A673 (cell line): ENCODE data around the gene CX3CR1.

Experiments
- EZH2 ChIP-seq: fragments of 200-600 bp; sonication (generic); IDR thresholded peaks from 2 replicates; pipeline ENCODE4 v1.6.1; 2017; ENCODE audit warnings: borderline replicate concordance, low read depth, mild to moderate bottlenecking, mixed read lengths, antibody characterized with exemption, low read length; ENCODE audit not compliant: poor library complexity, severe bottlenecking
- TF ChIP-seq, protein P1 (sequence below): fragments of 300-800, 200-600 bp; sonication (generic); conservative IDR thresholded peaks from 2 replicates; pipeline ENCODE4 v1.5.1; 2017; ENCODE audit warnings: low read depth, mild to moderate bottlenecking, antibody characterized with exemption, low read length, moderate library complexity, mixed read lengths

- TF ChIP-seq, protein P1, sequence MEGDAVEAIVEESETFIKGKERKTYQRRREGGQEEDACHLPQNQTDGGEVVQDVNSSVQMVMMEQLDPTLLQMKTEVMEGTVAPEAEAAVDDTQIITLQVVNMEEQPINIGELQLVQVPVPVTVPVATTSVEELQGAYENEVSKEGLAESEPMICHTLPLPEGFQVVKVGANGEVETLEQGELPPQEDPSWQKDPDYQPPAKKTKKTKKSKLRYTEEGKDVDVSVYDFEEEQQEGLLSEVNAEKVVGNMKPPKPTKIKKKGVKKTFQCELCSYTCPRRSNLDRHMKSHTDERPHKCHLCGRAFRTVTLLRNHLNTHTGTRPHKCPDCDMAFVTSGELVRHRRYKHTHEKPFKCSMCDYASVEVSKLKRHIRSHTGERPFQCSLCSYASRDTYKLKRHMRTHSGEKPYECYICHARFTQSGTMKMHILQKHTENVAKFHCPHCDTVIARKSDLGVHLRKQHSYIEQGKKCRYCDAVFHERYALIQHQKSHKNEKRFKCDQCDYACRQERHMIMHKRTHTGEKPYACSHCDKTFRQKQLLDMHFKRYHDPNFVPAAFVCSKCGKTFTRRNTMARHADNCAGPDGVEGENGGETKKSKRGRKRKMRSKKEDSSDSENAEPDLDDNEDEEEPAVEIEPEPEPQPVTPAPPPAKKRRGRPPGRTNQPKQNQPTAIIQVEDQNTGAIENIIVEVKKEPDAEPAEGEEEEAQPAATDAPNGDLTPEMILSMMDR = no peak
- no peak for TF ChIP-seq EZH2
Observed at GRCh38 chr3:39290255-39290654, 10.4 kb upstream of the CX3CR1 start.
